Smooth muscle cell (in vitro differentiated cells): ENCODE results near the gene TRAPPC13. TPM values are rescaled to one million over a fixed set of nuclear protein-coding genes. Genes with fewer than 3 reads are reported as not detected.
A peak's percentile ranks its signal among the peaks of the same experiment; 100 is the strongest.

Source experiments
- DNase-seq: peaks from one replicate; lab custom pipeline; 2025; ENCODE audit not compliant: unreplicated experiment; lab: John Stamatoyannopoulos, UW
- H2AFZ ChIP-seq: fragments of 200-600 bp; sonication (generic); 2 replicates; pipeline ENCODE4 v1.6.0; 2016; ENCODE audit warnings: antibody characterized with exemption, low read depth, mild to moderate bottlenecking
- H3F3A ChIP-seq: fragments of 200-600 bp; sonication (generic); 2 replicates; pipeline ENCODE4 v1.6.0; 2017; ENCODE audit warnings: antibody characterized with exemption, low read depth
- H3K27ac ChIP-seq: fragments of 200-600 bp; sonication (generic); 2 replicates; pipeline ENCODE4 v1.5.1; 2016; ENCODE audit warnings: low read depth, mild to moderate bottlenecking
- H3K27me3 ChIP-seq: fragments of 200-600 bp; sonication (generic); 2 replicates; pipeline ENCODE4 v1.6.1; 2016; ENCODE audit warnings: low read depth, mild to moderate bottlenecking
- H3K36me3 ChIP-seq: fragments of 200-600 bp; sonication (generic); 2 replicates; pipeline ENCODE4 v1.5.1; 2016; ENCODE audit warnings: low read depth
- H3K4me1 ChIP-seq: fragments of 200-600 bp; sonication (generic); 2 replicates; pipeline ENCODE4 v1.5.1; 2016; ENCODE audit warnings: low read depth
- H3K4me2 ChIP-seq: fragments of 200-600 bp; sonication (generic); 2 replicates; pipeline ENCODE4 v1.6.0; 2016; ENCODE audit warnings: mild to moderate bottlenecking
- H3K4me3 ChIP-seq: fragments of 200-600 bp; sonication (generic); 2 replicates; pipeline ENCODE4 v1.5.1; 2016; ENCODE audit warnings: mild to moderate bottlenecking
- H3K79me2 ChIP-seq: fragments of 200-600 bp; sonication (generic); 2 replicates; pipeline ENCODE4 v1.6.0; 2016; ENCODE audit warnings: low read depth, mild to moderate bottlenecking
- H3K9ac ChIP-seq: fragments of 200-600 bp; sonication (generic); 2 replicates; pipeline ENCODE4 v1.6.0; 2016; ENCODE audit warnings: low read depth
- H3K9me3 ChIP-seq: fragments of 200-600 bp; sonication (generic); replicated peaks from 2 replicates; pipeline ENCODE4 v1.5.1; 2016; ENCODE audit warnings: low read depth
- H4K20me1 ChIP-seq: fragments of 200-600 bp; sonication (generic); 2 replicates; pipeline ENCODE4 v1.6.0; 2016; ENCODE audit warnings: low read depth
- WGBS: methylation state at CpG from one replicate; pipeline ENCODE4 v1.1.7; 2016; ENCODE audit warnings: low lambda C conversion rate; 5-methylcytosine and 5-hydroxymethylcytosine counted together
- polyA plus RNA-seq: library from polyadenylated mRNA; unstranded; fragments of >200 nt; fragmentation: Nextera tagmentation; extraction: Ambion mirVana; gene quantifications from 2 replicates; pipeline ENCODE4 v1.2.1, GENCODE V29; 2016
- total RNA-seq: library from RNA; depleted of rRNA; stranded (reverse); fragments of >200 nt; gene quantifications from 2 replicates; pipeline ENCODE4 v1.2.3, GENCODE V29; 2014
- TF ChIP-seq, protein P1 (sequence below): fragments of 200-600 bp; sonication (generic); IDR thresholded peaks from 2 replicates; pipeline ENCODE4 v1.5.1; 2017; ENCODE audit warnings: borderline replicate concordance, mild to moderate bottlenecking, antibody characterized with exemption; ENCODE audit not compliant: insufficient read depth, poor library complexity, severe bottlenecking

TRAPPC13 gene
- total and polyA plus RNA-seq, 2 experiments from 2014 or later = 13.7 to 19.5 TPM

DNA sequence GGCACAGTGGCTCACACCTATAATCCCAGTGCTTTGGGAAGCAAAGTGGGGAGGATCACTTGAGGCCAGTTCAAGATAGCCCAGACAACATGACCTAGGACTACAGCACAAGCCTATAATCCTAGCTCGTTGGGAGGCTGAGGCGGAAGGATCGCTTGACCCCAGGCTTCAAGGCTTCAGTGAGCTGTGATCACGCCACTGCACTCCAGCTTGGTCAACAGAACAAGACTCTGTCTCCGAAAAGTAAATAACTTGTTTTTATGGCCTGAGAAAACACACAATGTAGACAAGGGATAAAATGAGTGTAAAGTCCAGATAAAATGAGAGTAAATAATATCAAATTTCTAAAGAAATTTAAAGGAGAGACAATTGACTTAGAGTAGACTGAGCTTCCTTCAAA lies 26.3 kb downstream of the TRAPPC13 start:
- 70% methylated on average over 5 of the region's 5 CpGs for WGBS
- H2AFZ ChIP-seq = no peak overlapping the region
- H3K79me2 ChIP-seq = no peaks in the 10 kb centered on the region
- peaks cover 5% of the 10 kb centered on the region for H3K4me1 ChIP-seq
- no peak overlapping the region for H3K27ac ChIP-seq
- no peaks in the 10 kb centered on the region for H3K27me3 ChIP-seq
- no peak overlapping the region for H3K4me3 ChIP-seq
- H3K9ac ChIP-seq = no peak overlapping the region
- H3K36me3 ChIP-seq = no peaks in the 10 kb centered on the region
- H3K9me3 ChIP-seq = no peaks in the 10 kb centered on the region
- no peak overlapping the region for H3K4me2 ChIP-seq
- no peak for DNase-seq
- TF ChIP-seq, protein P1, sequence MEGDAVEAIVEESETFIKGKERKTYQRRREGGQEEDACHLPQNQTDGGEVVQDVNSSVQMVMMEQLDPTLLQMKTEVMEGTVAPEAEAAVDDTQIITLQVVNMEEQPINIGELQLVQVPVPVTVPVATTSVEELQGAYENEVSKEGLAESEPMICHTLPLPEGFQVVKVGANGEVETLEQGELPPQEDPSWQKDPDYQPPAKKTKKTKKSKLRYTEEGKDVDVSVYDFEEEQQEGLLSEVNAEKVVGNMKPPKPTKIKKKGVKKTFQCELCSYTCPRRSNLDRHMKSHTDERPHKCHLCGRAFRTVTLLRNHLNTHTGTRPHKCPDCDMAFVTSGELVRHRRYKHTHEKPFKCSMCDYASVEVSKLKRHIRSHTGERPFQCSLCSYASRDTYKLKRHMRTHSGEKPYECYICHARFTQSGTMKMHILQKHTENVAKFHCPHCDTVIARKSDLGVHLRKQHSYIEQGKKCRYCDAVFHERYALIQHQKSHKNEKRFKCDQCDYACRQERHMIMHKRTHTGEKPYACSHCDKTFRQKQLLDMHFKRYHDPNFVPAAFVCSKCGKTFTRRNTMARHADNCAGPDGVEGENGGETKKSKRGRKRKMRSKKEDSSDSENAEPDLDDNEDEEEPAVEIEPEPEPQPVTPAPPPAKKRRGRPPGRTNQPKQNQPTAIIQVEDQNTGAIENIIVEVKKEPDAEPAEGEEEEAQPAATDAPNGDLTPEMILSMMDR = no peak
- no peaks in the 10 kb centered on the region for H4K20me1 ChIP-seq
- H3F3A ChIP-seq = no peaks in the 10 kb centered on the region

DNA sequence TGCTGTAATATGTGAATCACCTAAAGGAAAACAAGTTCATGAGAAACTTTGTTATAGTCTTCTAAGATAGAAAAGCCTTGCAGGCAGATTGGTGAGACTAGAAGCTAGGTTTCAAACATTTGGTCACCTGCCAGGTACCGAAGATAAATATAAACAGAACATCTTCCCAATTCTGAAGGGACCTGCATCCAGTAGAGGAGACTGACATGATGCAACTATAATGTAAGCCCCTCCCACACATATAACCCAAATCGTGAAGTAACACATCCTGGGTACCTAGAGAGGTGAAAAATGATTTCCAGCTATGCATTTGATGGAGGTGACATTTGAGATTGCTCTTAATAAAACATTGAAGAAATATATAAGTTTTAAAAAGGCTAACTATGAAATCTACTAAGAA lies 29.9 kb downstream of the TRAPPC13 start:
- Histone ChIP-seq H3K27me3 (no peaks in the 10 kb centered on the region), H3K4me3 (no peak overlapping the region), H3F3A (no peaks in the 10 kb centered on the region), H2AFZ (no peak overlapping the region), H3K79me2 (no peaks in the 10 kb centered on the region), H3K9me3 (no peaks in the 10 kb centered on the region), H3K4me1 (no peaks in the 10 kb centered on the region), H3K36me3 (peaks cover 3% of the 10 kb centered on the region), H3K9ac (no peak overlapping the region), H4K20me1 (no peaks in the 10 kb centered on the region), H3K27ac (no peak overlapping the region), H3K4me2 (no peak overlapping the region)
- TF ChIP-seq, protein P1 = no peak
- 93% methylated on average over 2 of the region's 2 CpGs for WGBS
- DNase-seq = no peak

DNA sequence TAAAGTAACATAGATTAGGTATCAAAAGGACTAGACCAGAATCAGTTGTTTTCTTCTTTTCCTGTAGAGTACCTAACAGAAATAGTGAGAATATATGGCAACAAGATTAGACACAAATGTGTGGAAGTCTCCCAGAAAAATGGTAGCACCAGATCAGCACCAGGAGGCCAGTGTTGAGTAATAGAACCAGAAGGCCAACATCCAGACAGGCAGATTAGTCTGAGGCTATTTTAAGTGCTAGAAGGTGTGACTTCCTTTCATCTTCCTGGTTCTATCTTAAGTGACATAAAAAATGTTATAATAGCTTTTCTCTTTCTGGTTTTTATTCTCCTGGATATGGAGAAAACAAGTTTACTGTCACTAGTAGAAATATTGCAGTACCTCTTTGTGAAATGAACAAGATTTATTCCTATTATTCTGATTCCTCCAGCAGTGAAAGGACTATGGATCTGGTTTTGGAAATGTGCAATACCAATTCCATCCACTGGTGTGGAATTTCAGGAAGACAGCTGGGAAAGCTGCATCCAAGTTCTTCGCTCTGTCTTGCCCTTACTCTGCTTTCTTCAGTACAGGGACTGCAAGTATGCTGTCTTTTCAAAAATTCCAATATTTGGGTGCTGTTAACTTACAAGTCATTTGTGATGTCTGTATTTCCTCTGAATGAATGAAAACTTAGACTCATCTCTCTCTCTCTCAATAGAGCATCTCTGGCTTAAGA lies 39.1 kb downstream of the TRAPPC13 start:
- peaks cover 4% of the 10 kb centered on the region for H3K36me3 ChIP-seq
- TF ChIP-seq, protein P1 = peak; percentile 43
- H3K4me2 ChIP-seq = no peak overlapping the region
- no peak for DNase-seq
- H3K4me1 ChIP-seq = no peaks in the 10 kb centered on the region
- H2AFZ ChIP-seq = no peak overlapping the region
- peaks cover 3% of the 10 kb centered on the region for H3F3A ChIP-seq
- H3K4me3 ChIP-seq = no peak overlapping the region
- no peaks in the 10 kb centered on the region for H4K20me1 ChIP-seq
- H3K79me2 ChIP-seq = no peaks in the 10 kb centered on the region
- no peak overlapping the region for H3K9ac ChIP-seq
- H3K27me3 ChIP-seq = no peaks in the 10 kb centered on the region
- H3K9me3 ChIP-seq = no peaks in the 10 kb centered on the region
- no peak overlapping the region for H3K27ac ChIP-seq
- WGBS = 86% methylated on average over 1 of the region's 1 CpG

DNA sequence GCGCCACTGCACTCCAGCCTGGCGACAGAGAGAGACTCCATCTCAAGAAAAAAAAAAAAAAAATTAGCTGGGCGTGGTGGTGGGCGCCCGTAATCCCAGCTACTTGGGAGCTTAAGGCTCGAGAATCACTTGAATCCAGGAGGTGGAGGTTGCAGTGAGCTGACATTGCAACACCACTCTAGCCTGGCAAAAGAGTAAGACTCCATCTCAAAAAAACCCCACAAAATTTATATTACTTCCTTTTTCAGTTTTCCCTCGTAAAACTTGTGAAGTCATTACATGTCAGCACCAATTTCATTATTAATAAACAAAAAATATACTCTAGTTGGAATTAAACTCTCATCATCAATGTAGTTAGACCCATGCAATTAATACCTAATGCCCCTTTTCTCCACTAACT lies 43.9 kb downstream of the TRAPPC13 start:
- no peak overlapping the region for H3K4me3 ChIP-seq
- H3K9me3 ChIP-seq = no peaks in the 10 kb centered on the region
- no peaks in the 10 kb centered on the region for H3K4me1 ChIP-seq
- TF ChIP-seq, protein P1 = no peak
- no peaks in the 10 kb centered on the region for H3K79me2 ChIP-seq
- no peaks in the 10 kb centered on the region for H3K27me3 ChIP-seq
- no peak overlapping the region for H3K9ac ChIP-seq
- DNase-seq = no peak
- H3F3A ChIP-seq = peaks cover 3% of the 10 kb centered on the region
- H4K20me1 ChIP-seq = no peaks in the 10 kb centered on the region
- H3K4me2 ChIP-seq = no peak overlapping the region
- no peak overlapping the region for H2AFZ ChIP-seq
- no peaks in the 10 kb centered on the region for H3K36me3 ChIP-seq
- WGBS = 85% methylated on average over 7 of the region's 7 CpGs
- H3K27ac ChIP-seq = no peak overlapping the region
